ENCODE data around the gene CCNY. TPM values are rescaled to one million over a fixed set of nuclear protein-coding genes. Genes with fewer than 3 reads are reported as not detected.

The CCNY gene
- total RNA-seq, 2 donors from 2014 or later, result 60.5 to 65.9 TPM

DNA sequence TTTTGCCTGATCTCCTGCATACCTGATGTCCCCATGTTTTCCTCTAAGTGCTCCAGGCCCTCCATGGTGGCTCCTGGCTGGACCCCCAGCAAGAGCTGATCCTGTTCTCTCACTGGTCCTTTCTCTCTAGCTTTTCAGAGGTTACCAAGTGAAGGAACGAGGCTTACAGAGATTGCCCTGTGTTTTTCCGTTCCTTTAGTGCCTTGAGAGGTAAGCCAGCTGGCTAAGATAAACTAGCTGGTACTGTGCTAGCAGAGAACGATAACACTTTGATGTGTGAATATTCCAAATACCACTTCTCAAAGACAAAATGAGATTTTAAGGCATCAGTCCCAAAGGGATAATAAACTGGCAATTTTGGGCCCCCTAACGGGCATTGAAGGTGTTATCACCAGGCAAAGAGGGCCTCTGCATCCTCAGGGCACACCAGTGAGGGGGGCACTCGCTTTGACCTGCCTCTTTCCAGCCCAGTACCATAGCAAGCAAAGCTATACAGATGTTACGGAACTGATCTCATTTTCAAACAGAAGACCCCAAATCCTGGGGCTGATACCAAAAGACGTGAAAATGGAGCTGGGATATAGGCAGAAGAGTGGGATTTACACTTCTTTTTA, 8.4 kb upstream of the CCNY start:
- no peak overlapping the region for H3K9ac ChIP-seq (ENCODE audit: extremely low read depth, low read length, poor library complexity, severe bottlenecking)
- WGBS, 2 experiments (ENCODE audit: insufficient coverage in 1 of 2, insufficient read length in 1 of 2), result 88 to 93% methylated on average over 3 to 7 of the region's 7 CpGs
- no peaks in the 10 kb centered on the region for H3K9me3 Mint-ChIP-seq

DNA sequence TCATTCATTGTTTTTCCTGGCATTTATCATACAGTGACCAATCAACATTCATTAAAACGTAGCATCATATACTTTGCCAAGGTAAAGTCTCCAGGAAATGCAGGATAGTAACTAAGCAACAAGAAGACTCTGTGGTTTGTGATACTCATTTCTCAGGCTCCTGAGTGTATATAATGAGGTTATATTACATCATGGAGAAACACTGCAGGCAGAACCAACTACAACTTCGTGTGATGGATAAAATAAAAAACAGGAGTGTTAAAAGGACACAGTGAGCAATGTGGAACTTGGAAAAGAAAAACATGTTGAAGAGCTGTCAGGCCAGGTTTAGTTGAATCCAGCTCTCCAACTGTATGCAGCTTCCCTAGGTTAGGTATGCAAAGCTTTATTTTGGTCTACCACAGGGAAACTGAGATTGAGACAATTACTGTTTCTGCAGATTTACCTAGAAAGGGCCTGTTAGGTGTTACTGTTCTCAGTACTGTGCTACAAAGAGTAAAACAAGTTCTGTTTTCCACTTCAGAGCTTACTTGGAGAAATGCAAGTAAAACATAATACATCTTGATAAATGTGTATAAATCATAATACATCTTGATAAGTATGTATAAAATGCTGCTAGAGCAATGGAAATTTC, 7.8 kb upstream of the CCNY start:
- H3K4me3 Mint-ChIP-seq, result no peak overlapping the region
- 95 to 100% methylated on average over 1 to 2 of the region's 2 CpGs for WGBS, 2 experiments (ENCODE audit: insufficient coverage in 1 of 2, insufficient read length in 1 of 2)
- Histone ChIP-seq H3K4me1 (ENCODE audit: control insufficient read depth, insufficient read depth, low read length) (peaks cover 8% of the 10 kb centered on the region), H3K27ac (ENCODE audit: low read depth, low read length) (no peak overlapping the region), H3K36me3 (ENCODE audit: control insufficient read depth, insufficient read depth, low read length) (peaks cover 15% of the 10 kb centered on the region), H3K27me3 (ENCODE audit: control insufficient read depth, insufficient read depth, low read length, poor library complexity, severe bottlenecking) (no peaks in the 10 kb centered on the region), H3K4me3 (ENCODE audit: low read length) (no peak overlapping the region), H3K9me3 (ENCODE audit: control insufficient read depth, low read length) (no peaks in the 10 kb centered on the region), H3K9ac (ENCODE audit: extremely low read depth, low read length, poor library complexity, severe bottlenecking) (no peak overlapping the region)
- H3K27me3 Mint-ChIP-seq (ENCODE audit: insufficient read depth), result no peaks in the 10 kb centered on the region
- no peaks in the 10 kb centered on the region for H3K9me3 Mint-ChIP-seq
- peaks cover 16% of the 10 kb centered on the region for H3K4me1 Mint-ChIP-seq
- TF ChIP-seq, protein P1, sequence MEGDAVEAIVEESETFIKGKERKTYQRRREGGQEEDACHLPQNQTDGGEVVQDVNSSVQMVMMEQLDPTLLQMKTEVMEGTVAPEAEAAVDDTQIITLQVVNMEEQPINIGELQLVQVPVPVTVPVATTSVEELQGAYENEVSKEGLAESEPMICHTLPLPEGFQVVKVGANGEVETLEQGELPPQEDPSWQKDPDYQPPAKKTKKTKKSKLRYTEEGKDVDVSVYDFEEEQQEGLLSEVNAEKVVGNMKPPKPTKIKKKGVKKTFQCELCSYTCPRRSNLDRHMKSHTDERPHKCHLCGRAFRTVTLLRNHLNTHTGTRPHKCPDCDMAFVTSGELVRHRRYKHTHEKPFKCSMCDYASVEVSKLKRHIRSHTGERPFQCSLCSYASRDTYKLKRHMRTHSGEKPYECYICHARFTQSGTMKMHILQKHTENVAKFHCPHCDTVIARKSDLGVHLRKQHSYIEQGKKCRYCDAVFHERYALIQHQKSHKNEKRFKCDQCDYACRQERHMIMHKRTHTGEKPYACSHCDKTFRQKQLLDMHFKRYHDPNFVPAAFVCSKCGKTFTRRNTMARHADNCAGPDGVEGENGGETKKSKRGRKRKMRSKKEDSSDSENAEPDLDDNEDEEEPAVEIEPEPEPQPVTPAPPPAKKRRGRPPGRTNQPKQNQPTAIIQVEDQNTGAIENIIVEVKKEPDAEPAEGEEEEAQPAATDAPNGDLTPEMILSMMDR (conservative IDR thresholded peaks at IDR 0.05), result no peak
- no peak for DNase-seq
- H3K27ac Mint-ChIP-seq, result no peak overlapping the region
- peaks cover 9% of the 10 kb centered on the region for H3K36me3 Mint-ChIP-seq (ENCODE audit: low read depth)

More for the DNA sequence above, 8.4 kb upstream of the CCNY start:
- no peak overlapping the region for H3K4me3 Mint-ChIP-seq
- Histone ChIP-seq H3K9me3 (ENCODE audit: control insufficient read depth, low read length) (no peaks in the 10 kb centered on the region), H3K27me3 (ENCODE audit: control insufficient read depth, insufficient read depth, low read length, poor library complexity, severe bottlenecking) (no peaks in the 10 kb centered on the region), H3K36me3 (ENCODE audit: control insufficient read depth, insufficient read depth, low read length) (peaks cover 9% of the 10 kb centered on the region), H3K4me3 (ENCODE audit: low read length) (no peak overlapping the region), H3K4me1 (ENCODE audit: control insufficient read depth, insufficient read depth, low read length) (peaks cover 8% of the 10 kb centered on the region), H3K27ac (ENCODE audit: low read depth, low read length) (no peak overlapping the region)
- no peak overlapping the region for H3K27ac Mint-ChIP-seq
- no peak for DNase-seq
- H3K36me3 Mint-ChIP-seq (ENCODE audit: low read depth), result peaks cover 3% of the 10 kb centered on the region
- no peaks in the 10 kb centered on the region for H3K27me3 Mint-ChIP-seq (ENCODE audit: insufficient read depth)
- peaks cover 16% of the 10 kb centered on the region for H3K4me1 Mint-ChIP-seq
- TF ChIP-seq, protein P1 (conservative IDR thresholded peaks at IDR 0.05), result peak; percentile 30

DNA sequence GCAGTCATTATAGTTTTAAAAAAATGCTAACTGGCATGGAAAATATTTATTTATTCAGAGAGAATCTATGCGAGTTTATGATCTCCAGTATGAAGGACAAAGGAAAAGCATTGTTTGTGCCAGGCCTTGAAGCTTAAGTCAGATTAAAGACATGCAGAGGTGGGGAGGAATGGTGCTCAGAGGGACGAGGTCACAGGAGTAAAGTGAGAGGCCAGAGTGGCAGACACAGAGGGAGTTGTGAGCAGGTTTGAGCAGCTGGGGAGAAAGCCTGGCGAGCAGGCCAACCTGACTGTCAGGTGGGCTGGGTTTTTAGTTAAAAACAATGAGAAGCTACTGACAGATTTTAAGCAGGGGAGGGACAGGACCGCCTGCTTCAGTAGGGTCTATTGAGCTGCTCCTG, 6.8 kb upstream of the CCNY start:
- peaks cover 15% of the 10 kb centered on the region for H3K36me3 ChIP-seq (ENCODE audit: control insufficient read depth, insufficient read depth, low read length)
- H3K27me3 Mint-ChIP-seq (ENCODE audit: insufficient read depth), result no peaks in the 10 kb centered on the region
- H3K9me3 ChIP-seq (ENCODE audit: control insufficient read depth, low read length), result no peaks in the 10 kb centered on the region
- 45 to 61% methylated on average over 3 to 4 of the region's 4 CpGs for WGBS, 2 experiments (ENCODE audit: insufficient coverage in 1 of 2, insufficient read length in 1 of 2)
- H3K9ac ChIP-seq (ENCODE audit: extremely low read depth, low read length, poor library complexity, severe bottlenecking), result no peak overlapping the region
- no peaks in the 10 kb centered on the region for H3K27me3 ChIP-seq (ENCODE audit: control insufficient read depth, insufficient read depth, low read length, poor library complexity, severe bottlenecking)
- H3K36me3 Mint-ChIP-seq (ENCODE audit: low read depth), result peaks cover 17% of the 10 kb centered on the region
- TF ChIP-seq, protein P1 (conservative IDR thresholded peaks at IDR 0.05), result no peak
- peak overlapping the region; percentile 45 for H3K27ac Mint-ChIP-seq
- H3K4me3 Mint-ChIP-seq, result no peak overlapping the region
- DNase-seq, result peak; percentile 82
- H3K4me1 ChIP-seq (ENCODE audit: control insufficient read depth, insufficient read depth, low read length), result peaks cover 8% of the 10 kb centered on the region
- H3K4me1 Mint-ChIP-seq, result peaks cover 20% of the 10 kb centered on the region
- no peak overlapping the region for H3K4me3 ChIP-seq (ENCODE audit: low read length)
- H3K9me3 Mint-ChIP-seq, result no peaks in the 10 kb centered on the region
- no peak overlapping the region for H3K27ac ChIP-seq (ENCODE audit: low read depth, low read length)
